HG03521 (cell line): ENCODE results near the gene MMP14.
"Not testable (repeated sequence)": the region's sequence is repeated elsewhere in the genome, so short reads cannot be mapped to it uniquely, and the experiment has no call there.

Experiments used
- ATAC-seq: cut with Tn5 transposase; IDR thresholded peaks from one replicate; pipeline ENCODE4 v1.9.1; 2021; ENCODE audit warnings: mild to moderate bottlenecking, moderate library complexity; ENCODE audit not compliant: unreplicated experiment

Gene MMP14

GRCh38 chr14:22814373-22814772, 22.0 kb upstream of the MMP14 start:
- no peak for ATAC-seq

- ATAC-seq = no peak
Measured at GRCh38 chr14:22814941-22815713, 21.3 kb upstream of the MMP14 start, which contains the start of gene SLC7A7. SLC7A7 (minus strand) TSS chr14:22815435; CDS start chr14:22813398, 2,037 bp downstream.

GRCh38 chr14:22819151-22819988, 17.0 kb upstream of the MMP14 start:
- no peak for ATAC-seq

GRCh38 chr14:22820731-22821130, 15.7 kb upstream of the MMP14 start:
- ATAC-seq = no peak

- ATAC-seq = no peak
Measured at GRCh38 chr14:22821193-22822015, 15.0 kb upstream of the MMP14 start.

- no peak for ATAC-seq
Measured at GRCh38 chr14:22822016-22822570, 14.3 kb upstream of the MMP14 start.

GRCh38 chr14:22822571-22823098, 13.8 kb upstream of the MMP14 start:
- peak; percentile 39 for ATAC-seq

GRCh38 chr14:22824711-22825359, 11.6 kb upstream of the MMP14 start:
- no peak for ATAC-seq

GRCh38 chr14:22829076-22829660, 7.2 kb upstream of the MMP14 start:
- ATAC-seq = not testable (repeated sequence)

- peak; percentile 90 for ATAC-seq
Measured at GRCh38 chr14:22829661-22830442, 6.5 kb upstream of the MMP14 start, which contains the start of gene MRPL52. MRPL52 (plus strand) TSS chr14:22829887; CDS start chr14:22829913, 26 bp downstream.

GRCh38 chr14:22830443-22831010, 5.9 kb upstream of the MMP14 start:
- no peak for ATAC-seq

GRCh38 chr14:22835505-22835904, 880 bp upstream of the MMP14 start:
- no peak for ATAC-seq

GRCh38 chr14:22837114-22837749, 847 bp downstream of the MMP14 start:
- ATAC-seq = no peak

- ATAC-seq = no peak
Measured at GRCh38 chr14:22837750-22838538, 1.6 kb downstream of the MMP14 start.

- no peak for ATAC-seq
Measured at GRCh38 chr14:22838631-22839041, 2.3 kb downstream of the MMP14 start.

GRCh38 chr14:22839159-22839779, 2.9 kb downstream of the MMP14 start:
- no peak for ATAC-seq

GRCh38 chr14:22841311-22841710, 4.9 kb downstream of the MMP14 start:
- ATAC-seq = no peak
